ENCODE measurements around the gene HPDL.
A peak's percentile ranks its signal among the peaks of the same experiment; 100 is the strongest.

DNA sequence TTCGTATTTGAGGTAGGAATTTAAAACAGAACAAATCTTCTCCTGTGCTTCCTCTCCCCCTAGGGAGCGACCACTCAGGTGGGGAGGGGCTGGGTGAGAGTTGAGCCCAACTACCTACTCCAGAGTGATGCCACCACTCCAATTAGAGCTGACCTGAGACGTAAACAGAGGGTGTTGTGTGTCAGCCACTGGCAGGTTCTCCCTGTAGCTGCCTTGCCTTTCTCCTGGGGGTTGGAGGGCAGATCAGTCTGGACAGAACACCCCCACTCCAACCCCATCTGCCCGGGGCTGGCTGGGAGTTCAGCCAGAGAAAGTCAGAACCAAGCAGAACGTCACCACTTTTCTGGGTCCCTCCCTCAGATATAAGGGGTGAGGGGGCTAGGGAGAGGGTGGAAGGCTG is 2.0 kb downstream of the HPDL start:
- TF ChIP-seq POLR2A (IDR thresholded peaks at IDR 0.05; ENCODE audit: extremely low read depth, insufficient read length) = peak; percentile 5
- TF ChIP-seq, protein P1, sequence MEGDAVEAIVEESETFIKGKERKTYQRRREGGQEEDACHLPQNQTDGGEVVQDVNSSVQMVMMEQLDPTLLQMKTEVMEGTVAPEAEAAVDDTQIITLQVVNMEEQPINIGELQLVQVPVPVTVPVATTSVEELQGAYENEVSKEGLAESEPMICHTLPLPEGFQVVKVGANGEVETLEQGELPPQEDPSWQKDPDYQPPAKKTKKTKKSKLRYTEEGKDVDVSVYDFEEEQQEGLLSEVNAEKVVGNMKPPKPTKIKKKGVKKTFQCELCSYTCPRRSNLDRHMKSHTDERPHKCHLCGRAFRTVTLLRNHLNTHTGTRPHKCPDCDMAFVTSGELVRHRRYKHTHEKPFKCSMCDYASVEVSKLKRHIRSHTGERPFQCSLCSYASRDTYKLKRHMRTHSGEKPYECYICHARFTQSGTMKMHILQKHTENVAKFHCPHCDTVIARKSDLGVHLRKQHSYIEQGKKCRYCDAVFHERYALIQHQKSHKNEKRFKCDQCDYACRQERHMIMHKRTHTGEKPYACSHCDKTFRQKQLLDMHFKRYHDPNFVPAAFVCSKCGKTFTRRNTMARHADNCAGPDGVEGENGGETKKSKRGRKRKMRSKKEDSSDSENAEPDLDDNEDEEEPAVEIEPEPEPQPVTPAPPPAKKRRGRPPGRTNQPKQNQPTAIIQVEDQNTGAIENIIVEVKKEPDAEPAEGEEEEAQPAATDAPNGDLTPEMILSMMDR (IDR thresholded peaks at IDR 0.05; ENCODE audit: low read depth, low read length) = no peak
- TF ChIP-seq MYC (IDR thresholded peaks at IDR 0.05; ENCODE audit: low read depth, low read length) = no peak
- TF ChIP-seq, protein P2, sequence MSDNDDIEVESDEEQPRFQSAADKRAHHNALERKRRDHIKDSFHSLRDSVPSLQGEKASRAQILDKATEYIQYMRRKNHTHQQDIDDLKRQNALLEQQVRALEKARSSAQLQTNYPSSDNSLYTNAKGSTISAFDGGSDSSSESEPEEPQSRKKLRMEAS (IDR thresholded peaks at IDR 0.05; ENCODE audit: low read depth, low read length) = no peak

Measured in NB4 (cell line).